Osteoblast (primary cell): Measurements from ENCODE around the gene MICAL3. TPM values are rescaled to one million over a fixed set of nuclear protein-coding genes. Genes with fewer than 3 reads are reported as not detected.

Experiments
- DNase-seq: peaks from one replicate; pipeline ENCODE4 v3.0.0; 2011; ENCODE audit warnings: low spot score, mixed read lengths; ENCODE audit not compliant: insufficient read length; ENCODE audit errors: missing footprints
- H2AFZ ChIP-seq: 2 replicates; pipeline ENCODE4 v1.6.0; 2011; ENCODE audit warnings: mild to moderate bottlenecking, low read length
- H3K27ac ChIP-seq: 2 replicates; pipeline ENCODE4 v1.5.1; 2011; ENCODE audit warnings: mild to moderate bottlenecking, low read depth, low read length, moderate library complexity
- H3K27me3 ChIP-seq: 2 replicates; pipeline ENCODE4 v1.6.0; 2012; ENCODE audit warnings: mild to moderate bottlenecking, control low read depth, inconsistent platforms, low read length, moderate library complexity; ENCODE audit not compliant: insufficient read depth
- H3K36me3 ChIP-seq: 2 replicates; pipeline ENCODE4 v1.5.1; 2011; ENCODE audit warnings: mild to moderate bottlenecking, low read length, control low read depth, moderate library complexity; ENCODE audit not compliant: insufficient read depth
- H3K4me1 ChIP-seq: 2 replicates; pipeline ENCODE4 v1.5.1; 2011; ENCODE audit warnings: mild to moderate bottlenecking, low read length, control low read depth, moderate library complexity; ENCODE audit not compliant: insufficient read depth
- H3K4me2 ChIP-seq: 2 replicates; pipeline ENCODE4 v1.6.0; 2011; ENCODE audit warnings: mild to moderate bottlenecking, low read length; ENCODE audit not compliant: insufficient read depth
- H3K4me3 ChIP-seq: fragments of 200-600 bp; sonication (generic); 3 replicates; pipeline ENCODE4 v1.5.1; 2012; ENCODE audit warnings: mild to moderate bottlenecking, low read length, inconsistent platforms; ENCODE audit not compliant: insufficient read depth
- H3K79me2 ChIP-seq: 2 replicates; pipeline ENCODE4 v1.6.0; 2012; ENCODE audit warnings: mild to moderate bottlenecking, low read length, control low read depth, inconsistent platforms; ENCODE audit not compliant: insufficient read depth
- H3K9me3 ChIP-seq: 2 replicates; pipeline ENCODE4 v1.5.1; 2011; ENCODE audit warnings: low read depth, low read length, control low read depth
- H4K20me1 ChIP-seq: 2 replicates; pipeline ENCODE4 v1.6.0; 2012; ENCODE audit warnings: mild to moderate bottlenecking, low read length, control low read depth; ENCODE audit not compliant: insufficient read depth
- total RNA-seq: library from RNA; depleted of rRNA; stranded (reverse); fragments of >200 nt; gene quantifications from 2 replicates; pipeline ENCODE4 v1.2.3, GENCODE V29; 2012
- TF ChIP-seq, protein P1 (sequence below): IDR thresholded peaks from 2 replicates; pipeline ENCODE4 v1.5.1; 2011; ENCODE audit warnings: mild to moderate bottlenecking, low read depth, low read length, moderate library complexity; ENCODE audit errors: extremely low read depth

The MICAL3 gene
- total RNA-seq, 1 donor: 35.1 TPM

DNA sequence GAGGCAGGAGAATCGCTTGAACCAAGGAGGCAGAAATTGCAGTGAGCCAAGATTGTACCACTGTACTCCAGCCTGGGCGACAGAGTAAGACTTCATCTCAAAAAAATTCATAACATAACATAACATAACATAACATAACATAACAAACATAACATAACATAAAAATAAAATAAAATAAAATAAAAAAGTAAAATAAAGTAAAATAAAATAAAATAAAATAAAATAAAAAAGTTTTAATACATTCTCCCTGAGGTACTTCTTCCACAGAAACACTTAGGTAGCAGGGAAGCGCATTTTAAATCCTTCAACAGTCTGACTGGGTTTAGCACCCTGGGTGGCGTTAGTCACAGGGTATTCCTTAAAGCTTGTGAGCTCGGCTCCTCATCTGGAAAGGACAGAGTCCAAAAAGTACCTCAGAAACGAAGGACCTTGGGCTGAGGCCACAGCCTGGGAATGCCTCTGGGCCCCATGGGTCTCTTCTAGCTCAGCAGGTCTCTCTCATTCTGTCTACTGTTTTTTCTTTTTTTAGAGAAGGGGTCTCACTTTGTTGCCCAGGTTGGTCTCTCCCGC is 41.7 kb downstream of the MICAL3 start:
- DNase-seq: peak; percentile 85
- H3K27ac ChIP-seq: no peak overlapping the region

DNA sequence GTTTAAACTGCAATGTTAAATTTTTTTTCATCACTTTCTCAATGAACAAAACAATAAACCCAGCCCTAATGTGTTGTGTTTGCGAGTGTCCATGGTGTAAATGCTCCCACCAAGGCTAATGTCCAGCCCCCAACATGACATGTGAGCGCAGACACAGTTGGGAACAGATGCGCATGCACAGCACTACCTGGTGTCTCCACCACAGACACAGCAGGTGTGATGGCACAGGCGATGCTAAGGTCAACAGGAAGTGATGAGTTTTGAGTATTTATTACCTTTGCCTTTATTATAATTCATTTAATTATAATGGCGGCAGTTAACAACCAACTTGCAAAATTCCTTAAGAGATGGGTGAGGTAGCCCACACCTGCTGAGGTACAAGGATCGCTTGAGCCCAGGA is 42.9 kb downstream of the MICAL3 start:
- no peak for DNase-seq
- Histone ChIP-seq H3K36me3 (no peaks in the 10 kb centered on the region), H3K4me3 (no peak overlapping the region), H3K27ac (no peak overlapping the region), H4K20me1 (peaks cover 16% of the 10 kb centered on the region), H2AFZ (no peak overlapping the region), H3K4me1 (peaks cover 6% of the 10 kb centered on the region), H3K79me2 (peaks cover 89% of the 10 kb centered on the region), H3K4me2 (no peak overlapping the region), H3K9me3 (no peaks in the 10 kb centered on the region), H3K27me3 (no peaks in the 10 kb centered on the region)
- TF ChIP-seq, protein P1, sequence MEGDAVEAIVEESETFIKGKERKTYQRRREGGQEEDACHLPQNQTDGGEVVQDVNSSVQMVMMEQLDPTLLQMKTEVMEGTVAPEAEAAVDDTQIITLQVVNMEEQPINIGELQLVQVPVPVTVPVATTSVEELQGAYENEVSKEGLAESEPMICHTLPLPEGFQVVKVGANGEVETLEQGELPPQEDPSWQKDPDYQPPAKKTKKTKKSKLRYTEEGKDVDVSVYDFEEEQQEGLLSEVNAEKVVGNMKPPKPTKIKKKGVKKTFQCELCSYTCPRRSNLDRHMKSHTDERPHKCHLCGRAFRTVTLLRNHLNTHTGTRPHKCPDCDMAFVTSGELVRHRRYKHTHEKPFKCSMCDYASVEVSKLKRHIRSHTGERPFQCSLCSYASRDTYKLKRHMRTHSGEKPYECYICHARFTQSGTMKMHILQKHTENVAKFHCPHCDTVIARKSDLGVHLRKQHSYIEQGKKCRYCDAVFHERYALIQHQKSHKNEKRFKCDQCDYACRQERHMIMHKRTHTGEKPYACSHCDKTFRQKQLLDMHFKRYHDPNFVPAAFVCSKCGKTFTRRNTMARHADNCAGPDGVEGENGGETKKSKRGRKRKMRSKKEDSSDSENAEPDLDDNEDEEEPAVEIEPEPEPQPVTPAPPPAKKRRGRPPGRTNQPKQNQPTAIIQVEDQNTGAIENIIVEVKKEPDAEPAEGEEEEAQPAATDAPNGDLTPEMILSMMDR: no peak

More for the DNA sequence above, 41.7 kb downstream of the MICAL3 start:
- H3K9me3 ChIP-seq: no peaks in the 10 kb centered on the region
- H3K27me3 ChIP-seq: no peaks in the 10 kb centered on the region
- no peak overlapping the region for H3K4me3 ChIP-seq
- peaks cover 88% of the 10 kb centered on the region for H3K79me2 ChIP-seq
- no peak overlapping the region for H3K4me2 ChIP-seq
- H3K36me3 ChIP-seq: no peaks in the 10 kb centered on the region
- H3K4me1 ChIP-seq: peaks cover 17% of the 10 kb centered on the region
- H4K20me1 ChIP-seq: peaks cover 16% of the 10 kb centered on the region
- TF ChIP-seq, protein P1: no peak
- H2AFZ ChIP-seq: no peak overlapping the region

DNA sequence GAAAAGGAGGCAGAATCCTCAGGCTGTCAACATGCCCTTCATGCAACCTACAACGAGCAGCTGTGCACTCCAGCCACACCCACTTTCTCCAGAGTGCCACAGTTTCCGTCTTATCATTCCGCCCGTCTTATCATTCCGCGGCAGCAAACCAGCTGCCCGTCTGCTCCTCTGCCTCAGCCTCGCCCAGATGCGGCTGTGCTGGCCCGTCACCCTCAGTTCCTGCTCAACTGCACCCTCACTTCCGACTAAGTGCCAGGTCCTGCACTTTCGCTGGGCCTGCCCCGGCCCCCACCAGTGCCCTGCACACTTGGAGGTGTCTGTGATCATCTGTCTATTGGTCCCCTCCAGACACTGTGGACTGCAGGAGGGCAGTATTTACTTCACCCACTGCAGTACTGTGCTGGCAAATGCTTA is 43.7 kb downstream of the MICAL3 start:
- H2AFZ ChIP-seq: no peak overlapping the region
- peaks cover 90% of the 10 kb centered on the region for H3K79me2 ChIP-seq
- H3K4me1 ChIP-seq: peaks cover 1% of the 10 kb centered on the region
- no peak overlapping the region for H3K27ac ChIP-seq
- H3K36me3 ChIP-seq: no peaks in the 10 kb centered on the region
- peaks cover 16% of the 10 kb centered on the region for H4K20me1 ChIP-seq
- H3K4me2 ChIP-seq: no peak overlapping the region
- TF ChIP-seq, protein P1: no peak
- no peaks in the 10 kb centered on the region for H3K27me3 ChIP-seq
- no peak for DNase-seq
- no peaks in the 10 kb centered on the region for H3K9me3 ChIP-seq
- no peak overlapping the region for H3K4me3 ChIP-seq

DNA sequence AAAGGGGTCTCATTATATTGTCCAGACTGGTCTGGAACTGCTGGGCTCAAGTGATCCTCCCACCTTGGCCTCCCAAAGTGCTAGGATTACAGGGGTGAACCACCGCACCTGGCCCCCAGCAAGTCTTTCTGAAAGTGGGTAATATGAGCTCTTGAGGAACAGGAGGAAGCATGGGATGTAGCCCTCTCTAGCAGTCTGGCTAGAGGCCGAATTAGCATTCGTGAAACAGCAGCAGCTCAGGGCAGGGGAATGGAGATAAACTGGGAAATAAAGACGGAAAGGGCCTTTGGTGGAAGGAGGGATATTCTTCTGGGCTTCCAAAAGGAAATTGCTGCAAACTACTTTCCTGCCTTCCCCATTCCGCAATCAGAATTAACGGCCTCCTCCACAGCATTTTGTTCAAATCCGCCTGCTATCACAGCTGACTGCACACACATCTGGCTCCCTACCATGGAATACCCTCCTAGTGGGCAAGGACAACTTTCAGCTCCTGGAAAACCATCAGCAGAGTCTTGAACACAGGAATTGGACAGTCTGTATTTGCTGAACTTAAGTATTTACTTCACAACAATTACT is 44.3 kb downstream of the MICAL3 start:
- no peak overlapping the region for H3K4me2 ChIP-seq
- no peaks in the 10 kb centered on the region for H3K36me3 ChIP-seq
- DNase-seq: no peak
- H3K27ac ChIP-seq: no peak overlapping the region
- no peak overlapping the region for H3K4me3 ChIP-seq
- TF ChIP-seq, protein P1: no peak
- peaks cover 2% of the 10 kb centered on the region for H3K4me1 ChIP-seq
- peaks cover 90% of the 10 kb centered on the region for H3K79me2 ChIP-seq
- H3K9me3 ChIP-seq: no peaks in the 10 kb centered on the region
- peaks cover 16% of the 10 kb centered on the region for H4K20me1 ChIP-seq
- H3K27me3 ChIP-seq: no peaks in the 10 kb centered on the region
- H2AFZ ChIP-seq: no peak overlapping the region
